Effector CD4-positive, alpha-beta T cell (primary cell): Measurements from ENCODE around the gene PTPRE.

Source experiments
- DNase-seq: peaks from one replicate; pipeline ENCODE4 v3.0.0-alpha.2; 2020

PTPRE gene

DNA sequence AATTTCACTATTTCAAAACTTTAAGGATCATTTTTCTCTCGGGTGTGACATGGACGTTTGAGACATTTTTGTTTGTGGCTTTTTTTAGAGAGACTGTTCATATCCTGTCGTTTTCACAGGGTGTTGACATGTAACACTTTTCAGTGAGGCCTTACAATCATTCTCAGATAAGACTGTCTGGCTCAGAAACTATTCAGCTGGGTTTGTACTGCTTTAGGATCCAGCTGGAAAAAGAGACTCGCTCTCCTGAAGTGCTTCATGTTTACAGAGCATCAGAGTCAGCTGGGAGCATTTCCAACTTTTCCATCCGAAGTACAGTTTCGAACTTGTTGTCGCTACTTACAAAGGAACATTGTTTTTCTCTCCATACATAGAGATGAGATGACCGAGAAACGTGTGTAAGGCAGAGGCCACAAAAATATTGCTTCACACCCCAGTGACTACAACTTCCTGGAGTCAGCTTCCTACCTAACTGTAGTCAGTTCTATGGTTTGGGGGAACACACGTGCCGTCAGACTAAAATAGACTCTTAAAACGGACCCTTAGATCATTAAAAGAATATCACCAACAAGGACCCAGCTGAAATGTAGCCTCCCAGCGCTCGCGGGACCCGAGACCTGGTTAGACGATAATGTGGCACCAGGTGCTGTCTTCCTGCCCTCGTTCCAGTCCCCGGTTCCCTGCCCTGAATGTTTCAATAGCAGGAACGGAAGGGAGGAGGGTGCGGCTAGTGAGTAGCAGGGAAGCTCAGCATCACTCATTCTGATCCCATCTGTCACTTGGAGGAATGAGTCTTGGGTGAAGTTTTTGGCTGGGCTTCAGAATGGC, 141.3 kb downstream of the PTPRE start:
- no peak for DNase-seq

DNA sequence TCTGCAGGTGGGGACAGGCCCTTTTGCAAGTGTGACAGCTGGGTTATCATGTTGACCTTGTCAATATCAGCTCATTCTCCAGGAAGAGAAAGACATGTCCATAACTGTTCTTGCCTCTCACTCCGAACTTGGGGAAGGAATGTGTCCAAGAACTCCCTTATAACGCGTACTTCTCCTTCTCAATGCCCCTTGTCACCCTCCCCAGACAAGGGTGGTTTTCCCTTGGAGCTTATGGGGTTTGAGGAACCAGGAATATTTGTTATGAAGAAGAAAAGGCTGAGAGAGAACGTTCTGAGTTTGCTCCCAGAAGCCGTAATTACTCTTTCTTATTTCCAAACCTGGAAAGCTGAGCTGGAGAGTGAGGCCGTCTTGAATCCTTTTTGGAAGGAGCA, 141.9 kb downstream of the PTPRE start:
- DNase-seq, result no peak

DNA sequence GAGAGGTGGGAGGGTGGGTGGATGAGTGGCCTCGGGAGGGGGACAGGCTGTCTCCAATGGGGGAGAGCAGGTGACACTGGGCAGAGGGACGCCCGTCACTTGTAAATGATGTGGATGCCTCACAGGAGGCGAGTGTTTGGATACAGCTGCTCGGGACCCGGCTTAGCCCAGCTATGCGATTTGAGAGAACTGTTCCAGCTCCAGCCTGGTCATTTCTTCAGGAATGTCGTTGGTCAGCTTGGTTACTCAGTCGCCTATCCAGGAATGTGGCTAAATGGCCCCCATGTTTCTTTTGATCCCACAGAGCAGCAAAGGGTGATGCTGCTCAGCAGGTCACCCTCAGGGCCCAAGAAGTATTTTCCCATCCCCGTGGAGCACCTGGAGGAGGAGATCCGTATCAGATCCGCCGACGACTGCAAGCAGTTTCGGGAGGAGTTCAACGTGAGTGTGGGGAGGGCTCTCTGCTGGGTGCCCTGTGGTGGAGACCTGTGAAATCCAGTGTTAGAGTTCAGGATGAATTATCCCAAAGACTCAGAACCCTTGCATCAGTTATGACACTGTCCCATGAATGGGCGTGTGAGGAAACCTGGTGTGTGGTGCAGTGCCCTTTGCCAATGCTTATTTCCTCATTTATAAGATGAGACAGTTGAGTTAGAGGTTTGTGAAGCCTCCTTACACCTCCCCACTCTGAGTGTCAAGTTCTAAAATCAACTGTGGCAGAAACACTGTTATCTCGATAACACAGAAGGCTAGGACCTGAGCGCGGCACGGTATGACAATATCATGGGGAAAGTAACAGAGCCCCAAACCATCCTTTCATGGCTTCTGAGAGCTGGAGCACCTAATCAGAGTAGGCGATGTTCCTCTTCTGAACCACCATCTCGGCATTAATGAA, 142.6 kb downstream of the PTPRE start:
- no peak for DNase-seq

DNA sequence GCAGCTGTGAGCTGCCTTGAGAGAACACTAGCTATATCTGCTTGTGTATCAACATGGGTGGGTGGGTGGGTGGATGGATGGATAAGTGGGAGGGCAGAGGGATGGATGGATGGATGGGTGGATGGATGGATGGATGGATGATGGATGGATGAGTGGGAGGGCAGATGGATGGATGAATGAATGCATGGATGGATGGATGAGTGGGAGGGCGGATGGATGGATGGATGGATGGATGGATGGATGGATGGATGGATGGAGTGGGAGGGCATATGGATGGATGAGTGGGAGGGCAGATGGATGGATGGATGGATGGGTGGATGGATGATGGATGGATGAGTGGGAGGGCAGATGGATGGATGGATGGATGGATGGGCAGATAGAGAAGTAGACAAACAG, 143.2 kb downstream of the PTPRE start:
- DNase-seq, result no peak

DNA sequence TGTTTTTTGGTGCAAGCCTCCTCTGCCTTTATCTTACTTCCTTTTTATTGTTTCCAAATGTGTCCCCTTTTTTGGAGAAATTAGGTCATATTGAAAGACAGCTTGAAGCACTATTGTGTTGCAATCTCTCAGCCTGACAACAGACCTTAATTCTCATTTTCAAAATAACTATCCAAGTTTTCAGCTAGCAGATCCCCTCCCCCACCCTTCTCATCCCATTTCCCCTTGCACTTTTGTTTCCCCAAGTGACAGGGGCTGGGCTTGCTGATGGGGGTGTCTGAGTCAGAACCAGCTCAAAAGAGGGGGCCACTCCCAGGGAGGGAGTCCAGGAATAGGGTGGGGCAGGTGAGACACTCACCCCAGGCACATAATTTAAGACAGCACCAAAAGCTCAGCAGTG, 144.0 kb downstream of the PTPRE start:
- DNase-seq, result no peak

DNA sequence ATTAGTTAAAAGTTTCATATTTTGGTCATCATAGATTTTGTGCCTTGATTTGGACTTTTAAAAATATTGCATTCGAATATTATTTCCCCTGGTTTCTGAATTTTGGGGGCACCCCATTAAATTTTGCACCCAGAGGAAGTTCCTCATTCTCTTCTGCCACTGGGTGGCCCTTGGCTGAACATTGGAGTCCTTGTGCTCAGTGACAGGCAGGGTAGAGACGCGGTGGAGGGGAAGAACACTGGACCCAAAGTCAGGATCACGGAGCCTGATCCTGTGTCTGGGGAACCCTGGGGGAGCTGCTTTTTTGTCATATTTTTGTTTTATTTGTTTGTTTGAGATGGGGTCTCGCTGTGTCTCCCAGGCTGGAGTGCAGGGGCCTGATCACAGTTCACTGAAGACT, 144.6 kb downstream of the PTPRE start:
- DNase-seq, result no peak

DNA sequence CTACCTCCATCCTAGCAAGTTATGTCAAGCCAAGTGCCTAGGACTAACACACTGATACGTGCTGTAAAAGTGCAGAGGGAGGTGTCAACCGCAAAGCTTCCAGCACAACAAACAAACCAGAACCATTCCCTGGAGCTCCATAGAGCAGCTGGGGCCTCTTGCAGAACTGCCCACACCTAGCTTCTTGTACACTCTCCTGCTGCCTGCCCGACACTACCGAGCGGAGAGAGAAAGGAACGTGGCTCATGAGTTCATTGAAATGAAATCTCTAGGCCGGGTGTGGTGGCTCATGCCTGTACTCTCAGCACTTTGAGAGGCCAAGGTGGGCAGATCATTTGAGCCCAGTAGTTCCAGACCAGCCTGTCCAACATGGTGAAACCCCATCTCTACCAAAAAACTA, 145.8 kb downstream of the PTPRE start:
- no peak for DNase-seq

DNA sequence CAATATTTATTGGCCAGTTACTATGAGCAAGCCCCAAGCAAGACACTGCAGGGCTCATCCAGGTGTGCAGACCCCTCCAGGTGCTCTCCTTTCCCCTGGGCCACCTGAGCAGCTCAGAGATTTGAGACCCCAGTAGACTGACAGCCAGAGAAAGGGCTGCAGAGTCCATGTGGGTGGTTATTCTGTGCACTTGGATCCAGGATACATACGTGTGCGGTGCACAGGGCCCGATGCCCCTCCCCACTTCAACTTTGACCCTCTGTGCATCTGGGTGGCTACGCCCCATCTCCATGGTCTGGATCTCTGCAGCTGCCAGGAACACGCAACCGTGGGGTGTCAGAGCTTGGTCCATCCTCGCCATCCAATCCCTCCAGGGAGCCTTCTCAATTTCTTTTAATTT, 146.5 kb downstream of the PTPRE start:
- DNase-seq, result no peak

DNA sequence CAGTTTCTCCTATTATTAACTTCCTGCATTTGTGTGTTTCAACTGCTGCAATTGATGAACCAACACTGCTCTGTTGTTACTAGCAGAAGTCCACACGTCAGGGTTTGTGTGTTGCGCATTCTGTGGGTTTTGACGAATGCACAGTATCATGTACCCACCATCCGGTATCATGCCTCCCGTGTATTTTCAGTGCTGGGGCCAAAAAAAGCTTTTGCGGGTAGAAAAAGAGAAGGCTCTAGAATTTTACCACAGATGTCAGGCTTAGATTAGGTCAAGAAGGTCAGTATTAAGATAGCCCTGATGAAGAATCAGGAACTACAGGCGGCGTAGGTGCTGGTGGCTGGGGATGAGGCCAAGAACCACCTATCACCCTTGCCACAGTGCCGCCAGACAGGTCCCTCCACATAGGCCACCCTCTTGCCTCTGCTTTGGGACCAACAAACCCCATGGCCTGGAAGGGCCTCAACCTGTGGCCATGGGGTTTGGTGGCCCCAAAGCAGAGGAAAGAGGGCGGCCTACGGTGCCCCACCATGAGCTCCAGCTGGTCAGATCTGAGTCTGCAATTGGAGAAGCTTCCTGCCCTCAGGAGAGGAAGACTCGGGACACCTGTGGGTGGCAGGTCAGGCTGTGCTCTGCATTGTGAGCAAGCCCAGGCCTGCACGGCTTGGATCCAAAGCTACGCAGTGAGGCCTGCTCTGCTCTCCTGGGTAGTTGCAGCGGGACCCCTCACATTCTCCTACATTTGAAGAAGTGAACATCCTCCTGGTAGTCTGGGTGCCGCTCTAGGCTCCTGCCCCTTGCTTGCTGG, 147.5 kb downstream of the PTPRE start:
- DNase-seq, result no peak

DNA sequence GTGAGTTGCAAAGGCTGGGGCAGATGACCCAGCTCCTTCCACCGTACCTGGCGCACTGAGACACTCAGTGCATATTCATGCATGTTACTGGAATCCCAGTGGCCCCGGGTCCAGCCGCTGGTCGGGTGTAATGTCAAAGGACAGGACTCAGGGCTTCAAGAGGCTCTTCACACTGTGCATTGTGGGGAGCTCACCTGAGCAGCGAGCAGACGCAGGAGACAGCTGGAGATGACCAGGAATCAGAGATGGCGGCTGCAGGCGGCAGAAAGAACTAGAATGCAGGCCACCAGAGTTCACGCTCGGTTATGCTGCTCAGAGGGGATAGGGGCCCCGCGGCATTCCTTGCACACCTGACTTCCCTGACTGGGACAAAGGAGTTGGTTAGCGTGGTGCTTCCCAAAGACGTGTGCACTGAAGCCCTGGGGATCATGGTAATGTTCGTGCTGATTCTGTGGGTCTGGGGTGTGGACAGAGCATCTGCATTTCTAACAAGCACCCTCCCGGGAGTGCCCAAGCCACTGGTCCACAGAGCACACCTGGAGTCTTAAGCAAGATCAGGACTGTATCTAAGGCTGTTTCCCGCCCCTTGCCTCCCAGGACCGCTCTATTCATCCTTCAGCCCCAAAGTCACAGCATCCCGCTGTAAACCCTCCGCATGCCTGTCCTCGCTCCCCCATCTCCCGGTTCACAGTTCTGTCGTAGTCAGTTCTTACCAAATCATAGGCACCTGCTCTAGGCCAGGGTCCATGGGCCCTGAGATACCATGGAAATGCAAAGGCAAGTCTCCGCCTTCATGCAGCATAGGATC, 148.4 kb downstream of the PTPRE start:
- no peak for DNase-seq

DNA sequence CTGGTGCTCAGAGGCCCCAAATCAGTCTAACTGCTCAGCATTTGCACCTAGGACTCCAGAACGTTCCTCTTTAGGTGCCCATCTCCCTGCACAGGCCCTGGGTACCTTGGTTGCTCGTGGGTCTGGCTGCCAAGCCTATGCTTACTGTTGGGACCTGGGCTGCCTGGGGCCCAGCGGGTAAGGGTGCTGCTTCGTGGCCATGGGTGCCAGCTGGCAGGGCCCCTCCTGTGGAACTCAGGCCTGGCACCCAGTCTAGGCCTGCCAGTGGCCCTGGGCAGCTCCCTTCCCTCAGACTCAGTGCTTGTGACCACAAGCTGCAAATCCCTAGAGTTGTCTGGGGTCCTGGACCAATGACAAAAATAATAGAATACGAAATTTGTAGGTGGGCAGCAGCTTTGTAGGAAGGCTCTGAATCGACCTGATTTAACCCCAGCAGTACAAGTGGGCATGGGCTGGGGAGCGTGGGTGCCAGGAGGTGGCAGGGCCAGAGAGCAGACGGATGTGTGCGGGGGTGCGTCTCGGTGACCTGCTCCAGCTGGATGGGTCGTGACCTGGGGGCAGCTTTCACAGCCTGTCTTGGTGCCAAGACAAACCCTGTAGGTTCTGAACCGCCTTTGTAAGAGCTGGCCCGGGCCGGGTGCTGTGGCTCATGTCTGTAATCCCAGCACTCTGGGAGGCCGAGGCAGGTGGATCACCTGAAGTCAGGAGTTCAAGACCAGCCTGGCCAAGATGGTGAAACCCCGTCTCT, 149.6 kb downstream of the PTPRE start:
- no peak for DNase-seq

DNA sequence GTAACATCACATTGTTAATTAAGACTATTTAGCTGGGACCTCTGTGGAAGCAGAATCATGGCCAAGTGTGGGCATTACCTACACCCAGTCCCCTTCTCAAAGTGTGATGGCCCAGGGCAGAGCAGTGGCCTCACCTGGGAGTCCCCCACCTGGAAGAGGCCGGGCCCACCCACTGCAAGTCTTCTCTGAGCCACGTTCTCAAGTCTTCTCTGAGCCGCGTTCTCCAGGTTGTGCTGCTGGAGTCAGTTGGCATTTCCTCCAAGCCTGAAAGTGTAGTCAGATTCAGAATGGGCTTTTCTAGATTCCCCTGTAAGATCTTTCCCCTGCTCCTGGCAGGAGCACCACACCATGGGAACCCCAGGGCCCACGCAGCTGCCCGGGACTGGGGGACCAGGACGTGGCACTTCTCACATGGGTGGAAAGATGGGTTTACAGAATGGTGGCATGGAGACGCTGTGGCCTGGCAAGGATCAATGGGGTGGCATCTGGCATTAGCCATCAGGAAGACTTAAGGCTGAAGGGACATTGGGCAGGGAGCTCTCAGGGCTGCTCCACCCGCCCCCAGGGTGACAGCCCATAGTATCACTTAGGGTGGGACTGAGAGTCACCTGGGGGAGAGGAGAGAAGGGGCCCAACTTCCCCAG, 151.3 kb downstream of the PTPRE start:
- DNase-seq, result no peak

DNA sequence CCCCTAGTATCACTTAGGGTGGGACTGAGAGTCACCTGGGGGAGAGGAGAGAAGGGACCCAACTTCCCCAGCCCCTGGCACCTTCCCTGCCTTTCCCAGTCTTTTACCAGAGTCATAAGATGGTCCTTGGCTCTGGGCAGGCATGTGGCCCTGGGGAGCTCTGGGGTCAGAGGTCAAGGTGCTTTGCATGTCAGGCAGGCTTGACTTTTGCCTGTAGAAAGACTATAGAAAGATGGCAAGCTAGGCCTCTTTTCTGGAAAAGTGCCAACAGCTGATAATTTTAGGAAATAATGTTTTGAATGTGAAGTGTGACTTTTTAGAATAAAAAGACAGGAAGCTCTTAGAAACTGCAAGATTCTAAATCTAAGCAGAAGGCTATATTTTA, 151.8 kb downstream of the PTPRE start:
- no peak for DNase-seq

DNA sequence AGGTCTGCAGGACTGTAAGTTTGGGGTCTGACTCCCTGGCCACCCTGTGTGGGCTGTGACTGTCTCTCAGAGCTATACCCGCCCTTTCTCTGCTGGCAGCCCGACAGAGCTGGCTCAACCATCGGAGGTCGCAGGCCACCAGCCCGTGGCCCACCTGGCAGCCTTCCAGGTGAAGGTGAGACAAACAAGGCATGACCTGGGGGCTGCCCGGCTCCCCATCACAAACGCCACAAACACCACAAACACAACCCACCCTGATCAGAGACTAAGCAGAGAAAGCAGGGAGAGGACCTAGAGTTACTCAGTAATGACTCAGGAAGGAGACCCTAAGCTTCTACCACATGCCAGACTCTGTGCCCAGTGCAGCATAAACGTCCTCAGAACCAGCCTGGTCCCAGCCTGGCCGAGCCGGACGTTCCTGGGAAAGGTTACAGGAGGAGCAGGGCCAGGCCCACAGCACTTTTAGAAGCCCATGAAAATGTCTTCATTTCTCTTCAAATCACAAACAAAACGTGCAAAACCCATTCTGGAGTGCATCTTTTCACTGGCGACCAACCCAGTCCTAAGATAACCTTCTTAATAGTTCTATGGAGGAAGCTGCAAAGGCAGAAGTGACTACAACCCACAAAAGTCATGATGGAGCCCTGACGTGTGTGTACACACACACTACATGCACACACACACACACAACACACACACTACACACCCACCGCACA, 152.5 kb downstream of the PTPRE start:
- no peak for DNase-seq

DNA sequence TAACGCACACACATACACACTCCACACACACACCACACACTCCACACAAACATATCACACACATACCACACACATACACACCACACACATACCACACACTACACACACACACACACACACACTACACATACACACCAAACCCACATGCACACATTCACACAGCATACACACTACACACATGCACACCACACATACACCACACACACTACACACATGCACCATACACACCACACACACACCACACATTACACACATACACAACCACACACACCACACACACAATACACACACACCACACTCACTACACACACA, 153.0 kb downstream of the PTPRE start:
- DNase-seq, result no peak

DNA sequence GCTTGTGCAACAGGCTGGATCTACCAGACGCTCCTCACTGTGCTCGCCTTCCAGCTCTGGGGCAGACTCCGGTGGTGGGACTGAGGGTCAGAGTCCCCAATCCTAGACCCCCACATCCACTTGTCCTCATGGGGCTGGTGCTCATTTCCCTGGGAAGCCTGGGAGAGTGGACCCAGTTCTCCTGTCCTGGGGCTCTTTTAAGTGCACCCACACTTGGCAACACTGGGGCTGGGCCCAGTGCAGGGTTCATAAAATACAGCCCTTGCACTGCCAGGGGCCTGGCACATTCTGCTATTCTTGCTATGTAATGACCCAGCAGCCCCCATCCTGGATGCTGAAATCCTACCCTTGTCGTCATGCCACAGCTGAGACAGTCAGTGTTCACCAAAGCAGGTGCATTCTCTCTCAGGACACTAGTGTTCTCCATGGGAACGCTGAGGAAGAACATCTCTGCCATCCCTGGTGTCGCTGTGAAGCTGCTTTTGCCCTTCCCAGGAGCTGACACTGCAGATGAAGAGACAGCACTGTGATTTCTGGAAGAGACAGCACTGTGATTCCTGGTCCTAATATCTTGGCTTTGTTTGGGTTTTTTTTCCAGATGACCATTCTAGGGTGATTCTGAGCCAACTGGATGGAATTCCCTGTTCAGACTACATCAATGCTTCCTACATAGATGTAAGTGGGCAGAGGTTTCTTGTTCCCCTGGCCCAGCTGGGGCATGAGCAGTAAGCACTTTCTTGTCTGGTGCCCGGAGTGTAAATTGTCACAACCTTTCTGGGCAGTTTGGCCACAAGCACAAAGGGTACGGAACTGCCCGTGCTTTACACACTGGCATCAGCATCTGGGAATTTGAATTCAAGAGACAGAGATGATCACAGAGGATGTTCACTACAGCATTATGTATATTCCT, 153.7 kb downstream of the PTPRE start:
- DNase-seq, result no peak

DNA sequence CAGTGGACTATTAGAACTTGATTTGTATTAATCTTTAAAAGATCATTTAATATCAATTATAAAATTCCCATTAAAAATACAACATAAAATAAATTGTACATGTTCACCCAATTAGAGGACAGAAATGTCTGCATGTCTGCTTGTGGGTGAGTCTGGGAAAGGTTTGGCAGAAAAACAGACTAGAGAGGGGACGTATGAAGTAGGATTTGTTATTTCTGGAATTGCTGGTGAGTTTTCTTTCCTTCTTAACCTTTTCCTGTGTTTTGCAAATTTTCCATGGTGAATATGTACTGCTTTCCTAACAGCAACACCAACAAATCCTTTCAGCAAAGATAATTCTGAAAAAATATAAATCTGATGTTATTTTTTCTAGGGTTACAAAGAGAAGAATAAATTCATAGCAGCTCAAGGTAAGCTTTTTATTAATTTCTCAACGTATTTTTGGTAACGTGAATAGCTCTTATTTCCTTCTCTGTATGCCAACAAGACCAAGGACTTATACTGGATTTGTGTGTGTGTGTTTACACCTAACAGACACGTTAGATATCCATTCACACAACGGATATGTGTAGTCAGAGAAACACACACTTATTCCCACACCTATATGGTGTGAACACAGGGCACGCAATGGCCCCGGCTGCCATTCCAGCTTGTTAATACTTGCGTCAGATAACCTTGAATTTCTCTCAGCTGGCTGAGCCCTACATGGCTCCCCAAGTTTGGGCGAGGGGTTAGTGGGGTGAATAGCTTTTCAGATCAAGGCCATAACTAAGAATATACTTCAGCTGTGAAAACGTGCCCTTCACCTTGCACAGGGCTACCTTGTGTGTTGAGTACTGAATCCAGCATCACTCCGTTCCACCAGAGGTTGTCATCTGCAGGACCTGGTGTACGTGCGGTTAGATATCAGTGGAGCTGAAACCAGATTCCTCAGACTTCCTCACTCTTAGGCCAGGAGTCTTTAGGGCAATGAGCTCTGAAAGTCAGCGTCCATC, 154.7 kb downstream of the PTPRE start:
- no peak for DNase-seq

DNA sequence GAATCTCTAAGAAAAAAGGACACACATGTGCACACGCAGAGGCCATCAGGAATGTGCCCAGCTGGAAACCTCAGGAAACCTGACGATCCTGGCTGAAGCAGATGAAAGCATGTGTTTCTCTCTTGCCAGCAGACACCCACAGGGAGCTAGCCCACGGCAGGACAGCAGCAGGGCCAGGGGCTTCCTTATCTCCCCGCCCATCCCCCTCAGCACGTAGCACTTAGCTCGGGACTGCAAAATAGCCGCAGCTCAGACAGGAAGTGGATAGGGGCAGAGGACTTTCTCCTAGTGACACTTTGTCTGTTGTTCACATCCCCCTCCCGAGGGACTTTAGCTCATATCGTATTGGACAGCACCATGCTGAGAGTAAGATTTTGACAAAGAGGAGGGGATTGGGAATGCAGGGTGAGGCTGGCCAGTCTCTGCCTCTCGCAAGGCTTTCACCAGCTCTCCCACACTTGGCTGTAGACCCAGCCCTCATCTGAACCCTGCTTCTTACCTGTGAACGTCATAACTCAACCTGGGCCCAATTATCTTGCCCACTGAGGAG, 155.5 kb downstream of the PTPRE start:
- no peak for DNase-seq
